ENCODE measurements around the gene CFAP46. TPM values are rescaled to one million over a fixed set of nuclear protein-coding genes. Genes with fewer than 3 reads are reported as not detected.

The CFAP46 gene
- total and polyA plus RNA-seq, 2 donors (not counting 1 experiment from before 2014, with no cell fraction given) = 0.07 TPM; not detected in 1

DNA sequence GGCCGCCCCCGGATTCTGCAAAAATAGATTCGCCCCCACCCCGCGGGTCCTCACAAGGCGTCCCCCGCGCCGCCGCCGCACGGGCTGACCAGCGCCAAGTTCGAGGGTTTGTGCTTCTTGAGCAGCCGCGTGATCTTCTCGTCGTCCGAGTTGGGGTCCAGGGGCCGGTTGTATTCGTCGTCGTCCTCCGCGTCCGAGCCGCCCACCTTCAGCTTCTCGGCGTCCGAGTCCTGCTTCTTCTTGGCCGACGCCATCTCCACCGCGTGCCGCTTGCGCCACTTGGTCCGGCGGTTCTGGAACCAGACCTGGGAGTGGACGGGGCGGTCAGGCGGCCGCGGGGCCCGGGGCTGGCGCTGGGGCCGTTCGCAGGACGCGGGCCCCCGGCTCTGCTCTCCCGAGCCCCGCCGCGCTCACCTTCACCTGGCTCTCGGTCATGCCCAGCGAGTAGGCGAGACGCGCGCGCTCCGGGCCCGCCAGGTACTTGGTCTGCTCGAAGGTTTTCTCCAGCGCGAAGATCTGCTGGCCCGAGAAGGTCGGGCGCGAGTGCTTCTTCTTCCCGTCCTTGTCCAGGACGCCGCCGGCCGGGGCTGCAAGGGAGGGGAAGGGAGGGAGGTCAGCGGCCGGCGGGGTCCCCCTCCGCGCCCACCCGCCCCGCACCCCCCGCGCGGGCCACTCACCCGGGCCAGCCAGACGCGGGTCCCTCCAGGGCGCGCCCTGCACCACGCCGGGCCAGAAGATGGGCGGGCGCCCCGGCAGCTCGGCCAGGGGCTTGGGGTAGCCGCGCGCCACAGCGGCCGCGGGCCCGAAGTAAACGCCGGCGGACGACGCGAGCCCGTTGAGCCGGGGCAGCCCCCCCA is 157.3 kb downstream of the CFAP46 start:
- Histone ChIP-seq H3K27me3 (replicated peaks in 1 of 4; ENCODE audit: control extremely low read depth in 1 of 4, control insufficient read depth in 3 of 4, insufficient read depth in 4 of 4, low read length in 3 of 4) (peaks cover 0 to 30% (median 5%) of the 10 kb centered on the region in 4 experiments), H3K79me2 (ENCODE audit: control insufficient read depth, insufficient read depth, low read length) (no peaks in the 10 kb centered on the region), H3K36me3 (replicated peaks in 1 of 2; ENCODE audit: control extremely low read depth in 1 of 2, control insufficient read depth in 1 of 2, extremely low read depth in 1 of 2, insufficient read depth in 2 of 2, low read length in 1 of 2) (peaks cover 0 to 4% of the 10 kb centered on the region in 2 experiments), H3K4me2 (replicated peaks; ENCODE audit: low read depth, low read length, poor library complexity, severe bottlenecking) (peak overlapping the region; percentile 50), H2AFZ (ENCODE audit: insufficient read depth, low read depth, low read length, poor library complexity, severe bottlenecking) (no peak overlapping the region), H3K4me1 (ENCODE audit: control insufficient read depth in 2 of 2, insufficient read depth in 2 of 2, low read length in 2 of 2) (peaks cover 3 to 25% of the 10 kb centered on the region in 2 donors), H3K4me3 (ENCODE audit: control extremely low read depth in 1 of 5, extremely low read depth in 1 of 5, insufficient read depth in 1 of 5, low read depth in 2 of 5, low read length in 4 of 5) (no peak overlapping the region), H4K20me1 (ENCODE audit: control insufficient read depth, insufficient read depth, low read length, poor library complexity, severe bottlenecking) (no peaks in the 10 kb centered on the region), H3K9ac (ENCODE audit: low read length) (no peak overlapping the region), H3K27ac (ENCODE audit: low read length in 2 of 2) (no peak overlapping the region), H3K9me3 (ENCODE audit: control extremely low read depth in 1 of 3, control insufficient read depth in 2 of 3, insufficient read depth in 1 of 3, low read length in 2 of 3) (peaks cover 0 to 30% (median 0%) of the 10 kb centered on the region in 3 donors)
- Mint-ChIP-seq H3K4me1 (peaks cover 9% of the 10 kb centered on the region), H3K27me3 (peaks cover 16% of the 10 kb centered on the region), H3K9me3 (ENCODE audit: insufficient read depth) (no peaks in the 10 kb centered on the region), H3K4me3 (no peak overlapping the region), H3K27ac (no peak overlapping the region)
- ChIA-PET POLR2A (no interaction called here), CTCF (no interaction called here)
- peak; percentile 68 for TF ChIP-seq EZH2 (IDR thresholded peaks at IDR 0.05; ENCODE audit: borderline replicate concordance, insufficient read depth, low read depth, low read length, poor library complexity, severe bottlenecking)
- TF ChIP-seq, protein P1, sequence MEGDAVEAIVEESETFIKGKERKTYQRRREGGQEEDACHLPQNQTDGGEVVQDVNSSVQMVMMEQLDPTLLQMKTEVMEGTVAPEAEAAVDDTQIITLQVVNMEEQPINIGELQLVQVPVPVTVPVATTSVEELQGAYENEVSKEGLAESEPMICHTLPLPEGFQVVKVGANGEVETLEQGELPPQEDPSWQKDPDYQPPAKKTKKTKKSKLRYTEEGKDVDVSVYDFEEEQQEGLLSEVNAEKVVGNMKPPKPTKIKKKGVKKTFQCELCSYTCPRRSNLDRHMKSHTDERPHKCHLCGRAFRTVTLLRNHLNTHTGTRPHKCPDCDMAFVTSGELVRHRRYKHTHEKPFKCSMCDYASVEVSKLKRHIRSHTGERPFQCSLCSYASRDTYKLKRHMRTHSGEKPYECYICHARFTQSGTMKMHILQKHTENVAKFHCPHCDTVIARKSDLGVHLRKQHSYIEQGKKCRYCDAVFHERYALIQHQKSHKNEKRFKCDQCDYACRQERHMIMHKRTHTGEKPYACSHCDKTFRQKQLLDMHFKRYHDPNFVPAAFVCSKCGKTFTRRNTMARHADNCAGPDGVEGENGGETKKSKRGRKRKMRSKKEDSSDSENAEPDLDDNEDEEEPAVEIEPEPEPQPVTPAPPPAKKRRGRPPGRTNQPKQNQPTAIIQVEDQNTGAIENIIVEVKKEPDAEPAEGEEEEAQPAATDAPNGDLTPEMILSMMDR (IDR thresholded peaks at IDR 0.05) = no peak
- intact Hi-C loops (cut with micrococcal nuclease) = no loop called here
- ATAC-seq (ENCODE audit: low read depth) (no peak), DNase-seq (peak; percentile 29)
- 14% methylated on average over 111 of the region's 111 CpGs for WGBS (ENCODE audit: insufficient coverage)
